Stomach (tissue), 9 donors: ENCODE measurements around the gene CFAP57. TPM values are rescaled to one million over a fixed set of nuclear protein-coding genes. Genes with fewer than 3 reads are reported as not detected.
A peak's percentile ranks its signal among the peaks of the same experiment; 100 is the strongest.

Experiments used
- DNase-seq, 2 donors: peaks; one replicate each; pipeline versions ENCODE4 v3.0.0 to v3.0.0-alpha.2; 2013 to 2019
- H3K27ac ChIP-seq, 5 donors: fragments of 200-600 bp in 4 of 5; sonication (generic) in 4 of 5; one replicate each; pipeline ENCODE4 v1.5.1; 2013 to 2019; ENCODE audit warnings: mild to moderate bottlenecking in 1 of 5, moderate library complexity in 1 of 5
- H3K27me3 ChIP-seq, 3 donors: fragments of 200-600 bp; sonication (generic); one replicate each; pipeline ENCODE4 v1.5.1; 2017 to 2019; ENCODE audit warnings: mixed run types in 1 of 3
- H3K36me3 ChIP-seq, 4 donors: fragments of 200-600 bp; sonication (generic); 1 replicate in 3 of 4; 2 replicates in 1 of 4; pipeline ENCODE4 v1.5.1; 2016 to 2019
- H3K4me1 ChIP-seq, 4 donors: fragments of 200-600 bp; sonication (generic); one replicate each; pipeline ENCODE4 v1.5.1; 2016 to 2019
- H3K4me3 ChIP-seq, 4 donors: fragments of 200-600 bp; sonication (generic) in 3 of 4; one replicate each; pipeline ENCODE4 v1.5.1; 2016 to 2019; ENCODE audit warnings: mild to moderate bottlenecking in 1 of 4
- H3K9me3 ChIP-seq, 4 donors: fragments of 200-600 bp; sonication (generic); one replicate each; pipeline ENCODE4 v1.5.1; 2016 to 2019
- EP300 ChIP-seq: sonication (generic); formaldehyde crosslinking; IDR thresholded peaks from one replicate; pipeline ENCODE4 v1.6.1; 2017; ENCODE audit warnings: antibody characterized with exemption
- POLR2A ChIP-seq, 4 donors: fragments of 450-650 bp; IDR thresholded peaks; one replicate each; pipeline ENCODE4 v1.6.1; 2016; ENCODE audit warnings: antibody characterized with exemption in 4 of 4, control low read depth in 2 of 4, mild to moderate bottlenecking in 1 of 4, moderate library complexity in 1 of 4
- POLR2AphosphoS5 ChIP-seq, 3 donors: sonication (generic); formaldehyde crosslinking; IDR thresholded peaks; one replicate each; pipeline ENCODE4 v1.6.1; 2016; ENCODE audit warnings: antibody characterized with exemption in 3 of 3
- WGBS, 5 donors: extraction: QIAGEN DNeasy Blood & Tissue Kit in 3 of 5; methylation state at CpG; one replicate each; pipeline versions ENCODE4 v1.1.5 to v1.1.7; 2013 to 2018; 5-methylcytosine and 5-hydroxymethylcytosine counted together
- intact Hi-C: fragments of 100-400 bp; cut with DNase I; formaldehyde crosslinking; loops from one replicate; pipeline ENCODE4 v1.15.1; 2023; ENCODE audit warnings: low total_unique reads
- polyA plus RNA-seq, 3 donors: library from polyadenylated mRNA; stranded (reverse); fragments of 200-250 nt; gene quantifications; one replicate each; pipeline ENCODE4 v1.2.3, GENCODE V29; 2013
- total RNA-seq, 5 donors: library from RNA; depleted of rRNA; stranded (reverse); fragments of >200 nt; gene quantifications; one replicate each; pipeline versions ENCODE4 v1.1.0 to v1.2.3, GENCODE V29; 2014 to 2016
- TF ChIP-seq, protein P1 (sequence below), 7 experiments: fragments of 450-650 bp in 4 of 7; fragments of 200-600 bp in 3 of 7; sonication (generic) in 3 of 7; IDR thresholded peaks; one replicate each; pipeline ENCODE4 v1.5.1; 2016 to 2019; ENCODE audit warnings: antibody characterized with exemption in 7 of 7, control low read depth in 2 of 7, mild to moderate bottlenecking in 1 of 7
- donor health status: healthy with polysubstance abuse.
- donor health status: Bipolar disorder and iron deficiency.
- donor health status: healthy.

Gene CFAP57
- total and polyA plus RNA-seq, 8 donors: 0.08 to 1.4 (median 0.15) TPM; not detected in 3

DNA sequence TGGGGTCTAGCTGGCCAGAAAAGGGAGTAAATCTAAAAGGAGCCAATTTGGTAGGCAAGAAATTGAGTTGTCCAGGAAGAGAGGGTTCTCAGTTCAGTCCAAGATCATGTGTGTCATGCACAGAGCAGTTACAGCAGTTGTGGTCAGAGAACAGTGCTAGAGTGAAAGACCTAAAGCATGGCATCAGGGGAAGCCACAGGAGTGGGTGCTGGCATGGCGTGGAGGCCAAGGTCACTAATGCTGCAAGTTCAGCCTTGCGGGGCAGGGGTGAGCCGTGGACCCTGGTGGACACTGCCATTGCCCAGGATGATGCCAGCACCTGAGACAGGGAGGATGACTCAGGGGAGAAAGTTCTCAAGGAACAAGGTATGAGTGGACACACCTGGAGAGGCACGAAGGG is 81.0 kb downstream of the CFAP57 start:
- DNase-seq: no peak
- Histone ChIP-seq H3K4me3 (no peak overlapping the region), H3K27me3 (no peaks in the 10 kb centered on the region), H3K9me3 (no peaks in the 10 kb centered on the region), H3K4me1 (peaks cover 18 to 29% (median 21%) of the 10 kb centered on the region in 4 donors), H3K36me3 (no peaks in the 10 kb centered on the region), H3K27ac (no peak overlapping the region)
- 87 to 94% (median 93%) methylated on average over 4 of the region's 4 CpGs for WGBS, 5 donors
- no peak for TF ChIP-seq EP300
- no peak for TF ChIP-seq POLR2A (IDR thresholded peaks at IDR 0.05)
- no peak for TF ChIP-seq POLR2AphosphoS5 (IDR thresholded peaks at IDR 0.05)
- TF ChIP-seq, protein P1, sequence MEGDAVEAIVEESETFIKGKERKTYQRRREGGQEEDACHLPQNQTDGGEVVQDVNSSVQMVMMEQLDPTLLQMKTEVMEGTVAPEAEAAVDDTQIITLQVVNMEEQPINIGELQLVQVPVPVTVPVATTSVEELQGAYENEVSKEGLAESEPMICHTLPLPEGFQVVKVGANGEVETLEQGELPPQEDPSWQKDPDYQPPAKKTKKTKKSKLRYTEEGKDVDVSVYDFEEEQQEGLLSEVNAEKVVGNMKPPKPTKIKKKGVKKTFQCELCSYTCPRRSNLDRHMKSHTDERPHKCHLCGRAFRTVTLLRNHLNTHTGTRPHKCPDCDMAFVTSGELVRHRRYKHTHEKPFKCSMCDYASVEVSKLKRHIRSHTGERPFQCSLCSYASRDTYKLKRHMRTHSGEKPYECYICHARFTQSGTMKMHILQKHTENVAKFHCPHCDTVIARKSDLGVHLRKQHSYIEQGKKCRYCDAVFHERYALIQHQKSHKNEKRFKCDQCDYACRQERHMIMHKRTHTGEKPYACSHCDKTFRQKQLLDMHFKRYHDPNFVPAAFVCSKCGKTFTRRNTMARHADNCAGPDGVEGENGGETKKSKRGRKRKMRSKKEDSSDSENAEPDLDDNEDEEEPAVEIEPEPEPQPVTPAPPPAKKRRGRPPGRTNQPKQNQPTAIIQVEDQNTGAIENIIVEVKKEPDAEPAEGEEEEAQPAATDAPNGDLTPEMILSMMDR (IDR thresholded peaks at IDR 0.05): no peak
- intact Hi-C loops: no loop called here

DNA sequence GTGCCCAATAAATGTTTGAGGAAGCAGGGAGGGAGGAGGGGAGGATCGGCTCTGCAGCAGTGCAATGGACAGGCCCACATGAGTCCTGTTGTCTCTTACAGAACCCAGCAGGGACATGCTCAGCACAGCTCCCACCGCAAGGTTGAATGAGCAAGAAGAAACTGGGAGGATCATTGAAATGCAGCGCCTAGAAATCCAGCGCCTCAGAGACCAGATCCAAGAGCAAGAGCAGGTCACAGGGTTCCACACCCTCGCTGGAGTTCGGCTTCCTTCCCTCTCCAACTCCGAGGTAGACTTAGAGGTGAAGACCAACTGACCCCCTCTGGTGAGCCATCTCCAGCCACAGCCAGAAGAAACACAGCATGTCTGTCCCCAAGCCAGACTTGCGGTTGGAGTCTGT is 81.7 kb downstream of the CFAP57 start:
- 88 to 95% (median 89%) methylated on average over 8 of the region's 8 CpGs for WGBS, 5 donors
- intact Hi-C loops: no loop called here
- no peaks in the 10 kb centered on the region for H3K27me3 ChIP-seq
- TF ChIP-seq, protein P1 (IDR thresholded peaks at IDR 0.05): no peak
- TF ChIP-seq POLR2A (IDR thresholded peaks at IDR 0.05) (no peak), EP300 (no peak), POLR2AphosphoS5 (IDR thresholded peaks at IDR 0.05) (no peak)
- no peaks in the 10 kb centered on the region for H3K9me3 ChIP-seq
- DNase-seq: no peak
- peaks cover 18 to 35% (median 21%) of the 10 kb centered on the region in 4 donors for H3K4me1 ChIP-seq
- peak overlapping the region in 3 of 5 donors; percentile 2 to 91 (median 82) for H3K27ac ChIP-seq
- no peaks in the 10 kb centered on the region for H3K36me3 ChIP-seq
- no peak overlapping the region for H3K4me3 ChIP-seq

DNA sequence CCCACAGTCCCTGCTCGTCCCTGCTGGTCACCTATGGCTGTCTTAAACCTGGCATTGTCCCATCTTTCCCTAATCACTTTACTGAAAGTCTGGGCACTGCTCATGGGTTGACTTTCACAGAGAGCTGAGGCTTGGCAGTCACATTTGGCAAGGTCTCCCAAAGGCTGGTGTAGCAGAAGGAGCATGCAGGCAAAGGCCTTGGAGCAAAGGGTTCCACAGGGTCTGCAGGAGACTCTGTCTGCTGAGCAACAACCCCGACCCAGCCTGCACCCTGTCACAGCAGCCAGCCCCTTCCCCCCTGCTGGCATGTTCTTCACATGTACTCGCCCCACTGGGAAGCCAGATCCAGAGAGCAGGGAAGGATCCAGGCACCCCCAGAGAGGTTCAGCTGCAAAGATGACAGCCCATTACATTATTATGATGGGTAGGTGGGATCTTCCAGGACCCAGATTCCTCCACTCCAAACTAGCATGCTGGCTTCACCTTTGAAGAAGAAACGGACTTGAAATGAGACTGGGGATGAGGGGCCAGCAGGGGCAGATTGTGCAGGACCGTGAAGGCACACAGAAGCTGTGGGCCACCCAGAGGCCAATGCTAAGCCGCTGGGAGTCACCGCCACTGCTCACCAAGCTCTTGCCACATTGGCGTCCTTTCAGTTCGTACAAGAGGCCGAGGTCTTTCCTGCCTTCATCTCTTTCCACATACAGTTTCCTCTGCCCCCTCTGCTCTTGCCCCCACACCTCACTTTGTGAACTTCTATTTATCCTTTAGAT is 83.5 kb downstream of the CFAP57 start:
- no peak overlapping the region for H3K4me3 ChIP-seq
- DNase-seq: peak in 1 of 2 donors; percentile 78
- H3K4me1 ChIP-seq: peaks cover 18 to 35% (median 21%) of the 10 kb centered on the region in 4 donors
- WGBS, 5 donors: 56 to 78% (median 57%) methylated on average over 10 of the region's 10 CpGs
- no peaks in the 10 kb centered on the region for H3K36me3 ChIP-seq
- peak overlapping the region; percentile 82 to 91 (median 85) for H3K27ac ChIP-seq
- no peaks in the 10 kb centered on the region for H3K27me3 ChIP-seq
- TF ChIP-seq POLR2AphosphoS5 (IDR thresholded peaks at IDR 0.05) (peak in 1 of 3 donors; percentile 25), EP300 (no peak), POLR2A (IDR thresholded peaks at IDR 0.05) (no peak)
- TF ChIP-seq, protein P1 (IDR thresholded peaks at IDR 0.05): no peak
- H3K9me3 ChIP-seq: no peaks in the 10 kb centered on the region
- intact Hi-C loops: no loop called here

DNA sequence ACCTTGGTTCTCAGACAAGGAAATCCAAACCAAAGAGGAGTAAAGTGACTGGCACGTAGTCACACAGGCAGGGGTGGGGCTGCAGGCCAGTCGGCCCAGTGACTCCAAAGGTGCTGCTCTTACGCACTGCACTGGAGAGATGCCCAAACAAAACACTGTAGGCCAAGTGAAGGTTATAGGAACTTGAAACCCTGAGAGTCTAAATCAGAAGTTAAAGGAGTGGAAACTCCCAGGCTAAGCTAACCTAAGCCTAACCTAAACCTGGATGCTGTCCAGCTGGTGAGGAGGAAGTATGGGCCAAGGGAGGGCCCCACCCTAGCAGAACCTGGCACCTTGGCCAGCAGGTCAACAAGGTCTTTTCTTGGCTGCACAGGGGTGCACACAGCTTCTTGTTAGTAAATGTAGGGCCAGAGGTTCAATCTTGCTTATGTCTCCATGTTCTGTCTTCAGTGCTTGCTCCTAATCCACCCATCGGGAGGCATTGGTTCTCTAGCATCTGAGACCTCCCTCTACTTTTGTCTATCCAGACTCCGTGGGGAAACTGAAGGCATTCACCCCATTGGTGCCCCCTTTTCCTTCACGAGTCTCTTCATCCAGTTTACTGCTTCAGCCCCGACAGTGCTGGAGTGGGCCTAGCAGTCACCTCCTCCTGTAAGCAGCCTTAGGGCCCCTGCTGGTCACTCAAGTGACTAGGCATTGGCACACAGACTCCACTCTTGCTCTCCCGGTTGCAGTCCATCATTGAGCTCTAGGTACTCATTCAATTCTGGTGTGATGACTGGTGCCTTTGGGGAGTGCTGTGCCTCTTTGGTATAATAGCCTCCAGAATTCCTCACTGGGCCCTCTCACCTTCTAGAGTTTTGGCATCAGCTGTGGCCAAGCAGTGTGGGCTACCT is 84.8 kb downstream of the CFAP57 start:
- Histone ChIP-seq H3K9me3 (no peaks in the 10 kb centered on the region), H3K27me3 (no peaks in the 10 kb centered on the region), H3K27ac (peak overlapping the region; percentile 82 to 91 (median 85)), H3K4me1 (peaks cover 18 to 35% (median 21%) of the 10 kb centered on the region in 4 donors), H3K4me3 (no peak overlapping the region), H3K36me3 (no peaks in the 10 kb centered on the region)
- peak; percentile 69 to 94 for DNase-seq
- 35 to 62% (median 50%) methylated on average over 8 of the region's 8 CpGs for WGBS, 5 donors
- intact Hi-C loops: no loop called here
- peak in 1 of 3 donors; percentile 83 for TF ChIP-seq POLR2AphosphoS5 (IDR thresholded peaks at IDR 0.05)
- TF ChIP-seq, protein P1 (IDR thresholded peaks at IDR 0.05): no peak
